ENCODE measurements around the gene MEIKIN. TPM values are rescaled to one million over a fixed set of nuclear protein-coding genes. Genes with fewer than 3 reads are reported as not detected.

Gene MEIKIN
- total and polyA plus RNA-seq, 9 donors, result 0.29 TPM; not detected in 8

DNA sequence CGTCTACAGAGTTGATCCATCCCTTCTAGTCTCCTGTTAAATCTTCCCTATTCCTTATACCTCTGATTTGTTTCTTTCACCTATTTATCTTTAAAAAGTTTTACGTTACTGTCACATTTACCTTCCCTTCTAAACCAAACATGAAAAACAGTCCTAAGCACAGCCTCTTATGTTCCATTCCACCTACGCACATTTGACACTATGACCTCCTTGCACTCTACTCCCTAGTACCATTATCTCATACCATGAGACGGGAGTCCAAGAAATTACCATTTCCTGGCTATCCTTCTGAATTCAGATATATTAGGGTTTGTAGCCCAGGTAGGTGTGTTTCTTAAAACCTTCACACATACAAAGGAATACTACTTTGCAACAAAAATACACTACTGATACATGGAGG is 173.8 kb downstream of the MEIKIN start:
- no peak for DNase-seq
- H3K4me1 ChIP-seq (ENCODE audit: insufficient read depth), result peaks cover 1% of the 10 kb centered on the region
- no peaks in the 10 kb centered on the region for H3K27me3 ChIP-seq
- H3K27ac ChIP-seq, result no peak overlapping the region
- no peaks in the 10 kb centered on the region for H3K36me3 ChIP-seq
- no peaks in the 10 kb centered on the region for H3K9me3 ChIP-seq
- TF ChIP-seq POLR2A (IDR thresholded peaks at IDR 0.05) (no peak), EP300 (IDR thresholded peaks at IDR 0.05) (no peak)
- TF ChIP-seq, protein P1, sequence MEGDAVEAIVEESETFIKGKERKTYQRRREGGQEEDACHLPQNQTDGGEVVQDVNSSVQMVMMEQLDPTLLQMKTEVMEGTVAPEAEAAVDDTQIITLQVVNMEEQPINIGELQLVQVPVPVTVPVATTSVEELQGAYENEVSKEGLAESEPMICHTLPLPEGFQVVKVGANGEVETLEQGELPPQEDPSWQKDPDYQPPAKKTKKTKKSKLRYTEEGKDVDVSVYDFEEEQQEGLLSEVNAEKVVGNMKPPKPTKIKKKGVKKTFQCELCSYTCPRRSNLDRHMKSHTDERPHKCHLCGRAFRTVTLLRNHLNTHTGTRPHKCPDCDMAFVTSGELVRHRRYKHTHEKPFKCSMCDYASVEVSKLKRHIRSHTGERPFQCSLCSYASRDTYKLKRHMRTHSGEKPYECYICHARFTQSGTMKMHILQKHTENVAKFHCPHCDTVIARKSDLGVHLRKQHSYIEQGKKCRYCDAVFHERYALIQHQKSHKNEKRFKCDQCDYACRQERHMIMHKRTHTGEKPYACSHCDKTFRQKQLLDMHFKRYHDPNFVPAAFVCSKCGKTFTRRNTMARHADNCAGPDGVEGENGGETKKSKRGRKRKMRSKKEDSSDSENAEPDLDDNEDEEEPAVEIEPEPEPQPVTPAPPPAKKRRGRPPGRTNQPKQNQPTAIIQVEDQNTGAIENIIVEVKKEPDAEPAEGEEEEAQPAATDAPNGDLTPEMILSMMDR (IDR thresholded peaks at IDR 0.05), result no peak
- H3K4me3 ChIP-seq, result no peak overlapping the region
- intact Hi-C loops (cut with DNase I), result no loop called here
- 85 to 93% (median 89%) methylated on average over 4 of the region's 4 CpGs for WGBS, 3 donors

DNA sequence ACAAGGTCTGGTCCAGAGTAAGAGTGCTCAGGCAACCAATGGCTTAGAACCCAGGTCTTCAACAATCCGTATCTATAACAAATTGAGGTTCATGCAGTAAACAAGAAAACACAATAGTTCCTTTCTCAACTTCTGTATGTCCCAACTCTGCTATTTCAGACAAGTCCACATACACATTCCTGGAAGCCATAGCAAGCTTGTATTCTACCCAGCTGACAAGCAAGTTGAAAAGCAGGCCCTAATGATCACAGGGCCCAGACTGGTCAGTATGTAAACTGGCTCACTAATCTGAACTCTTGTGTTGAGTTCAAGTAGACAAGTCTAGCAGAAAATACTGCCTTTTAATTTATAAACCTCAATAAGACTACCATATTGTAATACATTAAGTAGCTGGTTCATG is 175.5 kb downstream of the MEIKIN start:
- DNase-seq, result no peak
- Histone ChIP-seq H3K27ac (no peak overlapping the region), H3K4me1 (ENCODE audit: insufficient read depth) (peaks cover 3% of the 10 kb centered on the region), H3K9me3 (no peaks in the 10 kb centered on the region), H3K4me3 (no peak overlapping the region), H3K36me3 (no peaks in the 10 kb centered on the region), H3K27me3 (no peaks in the 10 kb centered on the region)
- WGBS, 3 donors, result 92 to 100% (median 97%) methylated on average over 1 of the region's 1 CpG
- TF ChIP-seq POLR2A (IDR thresholded peaks at IDR 0.05), result no peak
- TF ChIP-seq EP300 (IDR thresholded peaks at IDR 0.05), result no peak
- TF ChIP-seq, protein P1 (IDR thresholded peaks at IDR 0.05), result no peak
- intact Hi-C loops (cut with DNase I), result no loop called here

DNA sequence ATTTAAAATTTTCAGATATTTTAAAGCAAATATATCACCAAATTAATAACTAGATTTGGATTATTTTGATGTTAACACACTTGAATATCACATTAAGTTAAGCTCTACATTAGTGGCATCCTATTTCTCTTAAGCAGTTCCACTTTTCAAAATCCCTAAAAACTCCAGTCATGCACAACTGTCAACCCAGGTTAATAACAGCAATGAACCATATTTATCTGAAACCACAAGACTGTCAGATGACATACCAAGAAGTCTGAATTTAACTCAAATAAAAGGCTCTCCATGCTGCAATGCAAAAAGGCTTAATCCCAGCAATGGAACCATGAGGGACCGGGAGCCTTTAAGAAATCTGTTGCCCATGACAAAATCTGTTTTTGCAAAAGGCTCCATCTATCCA is 176.1 kb downstream of the MEIKIN start:
- H3K36me3 ChIP-seq, result no peaks in the 10 kb centered on the region
- no peaks in the 10 kb centered on the region for H3K9me3 ChIP-seq
- H3K27ac ChIP-seq, result no peak overlapping the region
- no peak overlapping the region for H3K4me3 ChIP-seq
- intact Hi-C loops (cut with DNase I), result no loop called here
- H3K4me1 ChIP-seq (ENCODE audit: insufficient read depth), result peaks cover 3% of the 10 kb centered on the region
- no peak for DNase-seq
- TF ChIP-seq, protein P1 (IDR thresholded peaks at IDR 0.05), result no peak
- no peaks in the 10 kb centered on the region for H3K27me3 ChIP-seq
- 94 to 97% (median 97%) methylated on average over 1 of the region's 1 CpG for WGBS, 3 donors

DNA sequence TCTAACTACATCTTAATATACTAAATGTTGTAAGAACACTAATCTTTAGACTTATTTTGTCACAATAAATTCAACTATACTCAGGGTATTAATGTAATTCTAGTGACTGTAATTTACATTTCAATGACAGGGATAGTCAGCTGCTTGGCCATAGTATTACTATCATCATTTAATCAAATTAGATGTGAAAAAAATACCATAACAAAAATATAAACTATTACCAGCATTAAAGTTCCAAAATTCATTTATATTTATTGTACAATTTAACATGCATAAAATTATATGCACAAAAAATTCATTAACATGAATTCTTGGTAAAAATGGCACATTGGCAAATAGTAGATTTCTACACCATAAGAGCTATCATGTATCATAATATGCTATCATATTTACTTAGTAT is 177.6 kb downstream of the MEIKIN start:
- Histone ChIP-seq H3K27ac (no peak overlapping the region), H3K4me3 (no peak overlapping the region), H3K27me3 (no peaks in the 10 kb centered on the region), H3K9me3 (no peaks in the 10 kb centered on the region), H3K4me1 (ENCODE audit: insufficient read depth) (peaks cover 3% of the 10 kb centered on the region), H3K36me3 (no peaks in the 10 kb centered on the region)
- TF ChIP-seq EP300 (IDR thresholded peaks at IDR 0.05), result no peak
- TF ChIP-seq POLR2A (IDR thresholded peaks at IDR 0.05), result no peak
- TF ChIP-seq, protein P1 (IDR thresholded peaks at IDR 0.05), result no peak
- no peak for DNase-seq
- intact Hi-C loops (cut with DNase I), result no loop called here

DNA sequence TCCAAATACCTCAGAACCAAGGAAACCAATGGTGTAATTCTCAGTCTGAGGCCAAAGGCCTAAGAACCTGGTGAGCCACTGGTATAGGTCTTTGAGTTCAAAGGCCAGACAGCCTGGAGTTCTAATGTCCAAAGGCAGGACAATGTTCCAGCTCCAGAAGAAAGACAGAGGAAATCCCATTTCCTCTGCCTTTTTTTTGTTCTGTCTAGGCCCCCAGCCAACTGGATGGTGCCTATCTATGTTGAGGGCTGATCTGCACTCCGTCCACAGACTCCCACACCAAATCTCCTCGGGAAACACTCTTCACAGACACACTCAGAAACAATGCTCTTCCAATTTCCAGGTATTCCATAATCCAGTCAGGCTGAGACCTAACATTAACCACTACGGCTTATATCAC is 178.8 kb downstream of the MEIKIN start:
- TF ChIP-seq, protein P1 (IDR thresholded peaks at IDR 0.05), result no peak
- no peak for TF ChIP-seq POLR2A (IDR thresholded peaks at IDR 0.05)
- TF ChIP-seq EP300 (IDR thresholded peaks at IDR 0.05), result no peak
- Histone ChIP-seq H3K4me3 (no peak overlapping the region), H3K4me1 (ENCODE audit: insufficient read depth) (peaks cover 2% of the 10 kb centered on the region), H3K27me3 (no peaks in the 10 kb centered on the region), H3K36me3 (no peaks in the 10 kb centered on the region), H3K9me3 (no peaks in the 10 kb centered on the region), H3K27ac (no peak overlapping the region)
- WGBS, 3 donors, result 30 to 43% (median 41%) methylated on average over 3 of the region's 3 CpGs
- intact Hi-C loops (cut with DNase I), result no loop called here
- DNase-seq, result peak in 1 of 5 donors; percentile 17

Data from ovary (tissue), 9 donors.